ENCODE measurements around the gene GRAP. TPM values are rescaled to one million over a fixed set of nuclear protein-coding genes. Genes with fewer than 3 reads are reported as not detected.

Gene GRAP
- total and polyA plus RNA-seq, 5 donors = 2.3 to 4.1 (median 3.2) TPM

GRCh38 chr17:18977646-18978045 is 69.1 kb downstream of the GRAP start:
- Histone ChIP-seq H3K27ac (ENCODE audit: low read length) (no peak overlapping the region), H3K9me3 (ENCODE audit: control insufficient read depth, low read length) (no peaks in the 10 kb centered on the region), H3K4me3 (ENCODE audit: low read length) (no peak overlapping the region), H3K27me3 (ENCODE audit: control insufficient read depth, insufficient read depth) (no peaks in the 10 kb centered on the region), H3K4me1 (ENCODE audit: control insufficient read depth, insufficient read depth, low read length) (no peaks in the 10 kb centered on the region)
- intact Hi-C loops (cut with DNase I) = no loop called here
- peak in 1 of 3 donors; percentile 56 for DNase-seq
- 92% methylated on average over 19 of the region's 19 CpGs for WGBS
- ATAC-seq = no peak

DNA sequence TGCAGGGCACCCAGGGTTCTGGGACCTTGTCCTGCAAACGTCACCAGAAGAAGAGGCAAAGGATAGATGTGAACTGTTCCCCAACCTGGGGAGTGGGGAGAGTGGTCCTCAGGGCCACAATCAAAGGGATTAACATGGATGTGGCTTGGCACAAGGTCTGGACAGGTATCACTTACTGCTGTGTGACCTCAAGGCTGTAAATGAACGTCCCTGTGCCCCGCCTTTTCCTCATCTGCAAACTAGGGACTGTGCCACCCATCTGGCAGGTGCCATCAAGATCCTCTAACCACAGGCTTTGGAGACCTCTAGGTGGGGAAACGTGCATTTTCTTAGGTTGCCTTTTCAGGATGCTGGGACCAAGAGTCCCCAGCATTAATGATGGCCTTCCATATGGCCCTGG is 69.7 kb downstream of the GRAP start:
- 85% methylated on average over 4 of the region's 4 CpGs for WGBS
- H3K27ac ChIP-seq (ENCODE audit: low read length) = no peak overlapping the region
- intact Hi-C loops (cut with DNase I) = no loop called here
- H3K27me3 ChIP-seq (ENCODE audit: control insufficient read depth, insufficient read depth) = no peaks in the 10 kb centered on the region
- H3K4me1 ChIP-seq (ENCODE audit: control insufficient read depth, insufficient read depth, low read length) = no peaks in the 10 kb centered on the region
- H3K9me3 ChIP-seq (ENCODE audit: control insufficient read depth, low read length) = no peaks in the 10 kb centered on the region
- no peak for ATAC-seq
- no peak overlapping the region for H3K4me3 ChIP-seq (ENCODE audit: low read length)
- DNase-seq = peak in 1 of 3 donors; percentile 11

GRCh38 chr17:18976201-18976600 is 70.6 kb downstream of the GRAP start:
- no peaks in the 10 kb centered on the region for H3K4me1 ChIP-seq (ENCODE audit: control insufficient read depth, insufficient read depth, low read length)
- peak in 2 of 3 donors; percentile 2 to 15 for DNase-seq
- no peak overlapping the region for H3K4me3 ChIP-seq (ENCODE audit: low read length)
- no peak for ATAC-seq
- H3K27ac ChIP-seq (ENCODE audit: low read length) = no peak overlapping the region
- intact Hi-C loops (cut with DNase I) = no loop called here
- no peaks in the 10 kb centered on the region for H3K27me3 ChIP-seq (ENCODE audit: control insufficient read depth, insufficient read depth)
- WGBS = 81% methylated on average over 4 of the region's 4 CpGs
- H3K9me3 ChIP-seq (ENCODE audit: control insufficient read depth, low read length) = no peaks in the 10 kb centered on the region

DNA sequence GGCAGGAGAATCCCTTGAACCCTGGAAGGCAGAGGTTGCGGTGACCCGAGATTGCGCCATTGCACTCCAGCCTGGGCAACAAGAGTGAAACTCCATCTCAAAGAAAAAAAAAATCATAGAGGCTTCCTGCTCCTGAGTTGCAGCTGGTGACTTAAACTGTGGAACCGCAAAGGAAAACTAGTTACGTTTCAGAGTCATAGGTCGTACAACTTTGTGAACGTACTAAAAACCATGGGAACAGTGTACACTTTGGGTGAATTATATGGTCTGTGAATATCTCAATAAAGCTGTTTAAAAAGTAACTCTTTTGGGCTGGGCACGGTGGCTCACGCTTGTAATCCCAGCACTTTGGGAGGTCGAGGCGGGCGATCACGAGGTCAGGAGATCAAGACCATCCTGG is 71.2 kb downstream of the GRAP start:
- Histone ChIP-seq H3K4me3 (ENCODE audit: low read length) (no peak overlapping the region), H3K9me3 (ENCODE audit: control insufficient read depth, low read length) (no peaks in the 10 kb centered on the region), H3K27me3 (ENCODE audit: control insufficient read depth, insufficient read depth) (no peaks in the 10 kb centered on the region), H3K27ac (ENCODE audit: low read length) (no peak overlapping the region), H3K4me1 (ENCODE audit: control insufficient read depth, insufficient read depth, low read length) (no peaks in the 10 kb centered on the region)
- intact Hi-C loops (cut with DNase I) = no loop called here
- WGBS = 95% methylated on average over 13 of the region's 13 CpGs
- DNase-seq (peak in 1 of 3 donors; percentile 12), ATAC-seq (no peak)

- 85% methylated on average over 10 of the region's 10 CpGs for WGBS
- H3K4me3 ChIP-seq (ENCODE audit: low read length) = no peak overlapping the region
- no peaks in the 10 kb centered on the region for H3K9me3 ChIP-seq (ENCODE audit: control insufficient read depth, low read length)
- no peak overlapping the region for H3K27ac ChIP-seq (ENCODE audit: low read length)
- DNase-seq = peak in 2 of 3 donors; percentile 30 to 47
- no peaks in the 10 kb centered on the region for H3K4me1 ChIP-seq (ENCODE audit: control insufficient read depth, insufficient read depth, low read length)
- intact Hi-C loops (cut with DNase I) = no loop called here
- no peak for ATAC-seq
- H3K27me3 ChIP-seq (ENCODE audit: control insufficient read depth, insufficient read depth) = no peaks in the 10 kb centered on the region
Observed at GRCh38 chr17:18974407-18975149, 72.2 kb downstream of the GRAP start.

GRCh38 chr17:18971801-18972200 is 75.0 kb downstream of the GRAP start:
- H3K9me3 ChIP-seq (ENCODE audit: control insufficient read depth, low read length) = no peaks in the 10 kb centered on the region
- H3K4me3 ChIP-seq (ENCODE audit: low read length) = no peak overlapping the region
- no peaks in the 10 kb centered on the region for H3K4me1 ChIP-seq (ENCODE audit: control insufficient read depth, insufficient read depth, low read length)
- intact Hi-C loops (cut with DNase I) = no loop called here
- H3K27me3 ChIP-seq (ENCODE audit: control insufficient read depth, insufficient read depth) = no peaks in the 10 kb centered on the region
- H3K27ac ChIP-seq (ENCODE audit: low read length) = no peak overlapping the region
- peak in 1 of 3 donors; percentile 29 for DNase-seq
- WGBS = 97% methylated on average over 7 of the region's 7 CpGs
- no peak for ATAC-seq

Other genes with a start within 250 kb of the GRAP start
- gene PRPSAP2, start 188.8 kb downstream of the GRAP start, total RNA-seq = 10 to 100 TPM; 27.0 to 28.4 (median 27.5) TPM
- gene PRPSAP2, start 188.8 kb downstream of the GRAP start, polyA plus RNA-seq = 20.1 TPM
- gene SLC5A10, start 94.8 kb downstream of the GRAP start, total RNA-seq = 1 to 10 TPM in 2 of 4 donors, under 1 TPM in 2; 0.17 to 2.3 (median 1.3) TPM
- gene SLC5A10, start 94.8 kb downstream of the GRAP start, polyA plus RNA-seq = 0.61 TPM
- gene FAM83G, start 42.2 kb downstream of the GRAP start, total RNA-seq = 10 to 100 TPM; 27.7 to 40.2 (median 30.3) TPM
- gene FAM83G, start 42.2 kb downstream of the GRAP start, polyA plus RNA-seq = 18.7 TPM
- 1 to 10 TPM in 3 of 4 donors, under 1 TPM in 1; 0.76 to 2.5 (median 1.5) TPM for gene GRAPL, start 80.6 kb upstream of the GRAP start, total RNA-seq
- 1.1 TPM for gene GRAPL, start 80.6 kb upstream of the GRAP start, polyA plus RNA-seq
- gene EPN2, start 190.4 kb upstream of the GRAP start, total RNA-seq = 100 to 1,000 TPM in 3 of 4 donors, 10 to 100 TPM in 1; 83.3 to 138 (median 121) TPM
- 50.2 TPM for gene EPN2, start 190.4 kb upstream of the GRAP start, polyA plus RNA-seq

Measured in right cardiac atrium (tissue), 5 donors.